G401.6 (cell line): ENCODE measurements around the gene RGS12.
"Not testable (repeated sequence)": the region's sequence is repeated elsewhere in the genome, so short reads cannot be mapped to it uniquely, and the experiment has no call there.

Experiments
- FAIRE-seq: peaks from 2 replicates; lab custom pipeline; 2012; peaks lifted over from hg19 to GRCh38; lab: Jason Lieb, UNC

The RGS12 gene

DNA sequence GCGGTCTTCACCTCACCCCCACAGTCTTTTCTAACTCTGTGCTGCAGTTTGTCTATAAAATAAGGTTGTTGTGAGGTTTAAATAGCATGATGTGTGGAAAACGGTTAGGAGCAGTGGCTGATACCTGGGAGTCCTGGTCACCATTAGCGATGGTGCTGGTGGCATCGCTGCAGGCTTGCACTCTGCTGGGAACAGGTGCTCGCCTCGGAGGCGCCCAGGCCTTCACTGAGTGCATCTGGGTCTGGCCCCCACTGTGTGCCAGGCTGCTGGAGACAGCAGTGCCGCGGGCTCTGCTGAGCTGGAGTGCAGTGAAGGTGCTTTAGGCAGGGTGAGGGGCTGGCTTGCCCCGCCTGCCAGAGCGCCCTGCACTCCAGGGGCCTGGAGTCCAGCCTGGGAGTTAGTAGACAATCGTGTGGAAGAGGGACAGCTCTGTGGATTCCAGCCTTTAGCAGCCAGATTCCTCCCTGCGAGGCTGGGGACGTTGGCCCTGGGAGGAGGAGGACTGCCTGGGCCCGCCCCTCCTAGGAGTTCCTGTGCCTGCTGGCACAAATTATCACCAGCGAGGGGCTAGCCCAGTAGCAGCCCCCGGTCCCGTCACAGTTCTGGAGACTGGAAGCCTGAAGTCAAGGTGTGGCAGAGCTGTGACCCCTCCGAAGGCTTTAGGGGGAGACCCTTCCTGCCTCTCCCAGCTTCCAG, 7.3 kb downstream of the RGS12 start:
- FAIRE-seq = no peak

DNA sequence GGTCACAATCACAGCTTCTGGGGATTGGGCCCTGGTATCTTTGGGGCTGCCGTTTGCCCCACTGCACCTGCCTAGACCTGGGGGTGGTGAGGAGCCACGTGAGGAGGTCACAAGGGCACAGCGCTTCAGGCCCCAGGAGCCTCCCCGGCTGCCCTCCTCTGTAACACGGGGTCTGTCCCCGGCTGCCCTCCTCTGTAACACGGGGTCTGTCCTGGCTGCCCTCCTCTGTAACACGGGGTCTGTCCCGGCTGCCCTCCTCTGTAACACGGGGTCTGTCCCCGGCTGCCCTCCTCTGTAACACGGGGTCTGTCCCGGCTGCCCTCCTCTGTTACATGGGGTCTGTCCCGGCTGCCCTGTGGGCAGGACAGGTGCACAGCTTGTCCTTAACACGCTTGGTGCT, 8.1 kb downstream of the RGS12 start:
- not testable (repeated sequence) for FAIRE-seq

DNA sequence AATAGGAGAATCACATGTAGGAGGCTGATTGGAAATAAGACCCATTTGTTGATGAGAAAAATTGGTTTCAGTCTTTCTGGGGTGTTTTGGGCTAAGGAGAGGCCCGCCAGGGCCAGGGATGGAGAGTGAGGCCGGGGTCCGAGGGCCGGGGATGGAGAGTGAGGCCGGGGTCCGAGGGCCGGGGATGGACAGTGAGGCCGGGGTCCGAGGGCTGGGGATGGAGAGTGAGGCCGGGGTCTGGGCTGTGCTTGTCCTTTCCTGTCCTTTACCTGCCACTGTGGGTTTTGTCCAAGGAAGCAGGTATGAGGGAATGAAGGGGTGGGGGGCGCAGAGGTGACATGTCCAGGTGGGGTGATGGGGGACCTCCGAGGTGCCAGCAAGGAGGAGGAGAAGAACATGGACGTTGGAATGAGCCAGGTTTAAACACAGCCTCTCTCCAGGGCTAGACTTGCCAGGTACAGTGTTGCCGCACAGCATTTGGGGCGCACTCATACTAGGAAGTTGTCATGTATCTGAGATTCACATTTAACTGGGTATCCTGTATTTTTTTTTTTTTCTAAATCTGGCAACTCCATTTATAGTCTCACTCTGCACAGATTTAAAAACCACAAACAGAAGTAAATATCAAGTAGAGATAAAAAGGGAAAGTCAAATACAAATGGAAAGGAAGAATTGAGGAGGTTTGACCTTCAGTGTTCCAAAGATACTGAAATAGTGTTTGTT, 8.8 kb downstream of the RGS12 start:
- no peak for FAIRE-seq

DNA sequence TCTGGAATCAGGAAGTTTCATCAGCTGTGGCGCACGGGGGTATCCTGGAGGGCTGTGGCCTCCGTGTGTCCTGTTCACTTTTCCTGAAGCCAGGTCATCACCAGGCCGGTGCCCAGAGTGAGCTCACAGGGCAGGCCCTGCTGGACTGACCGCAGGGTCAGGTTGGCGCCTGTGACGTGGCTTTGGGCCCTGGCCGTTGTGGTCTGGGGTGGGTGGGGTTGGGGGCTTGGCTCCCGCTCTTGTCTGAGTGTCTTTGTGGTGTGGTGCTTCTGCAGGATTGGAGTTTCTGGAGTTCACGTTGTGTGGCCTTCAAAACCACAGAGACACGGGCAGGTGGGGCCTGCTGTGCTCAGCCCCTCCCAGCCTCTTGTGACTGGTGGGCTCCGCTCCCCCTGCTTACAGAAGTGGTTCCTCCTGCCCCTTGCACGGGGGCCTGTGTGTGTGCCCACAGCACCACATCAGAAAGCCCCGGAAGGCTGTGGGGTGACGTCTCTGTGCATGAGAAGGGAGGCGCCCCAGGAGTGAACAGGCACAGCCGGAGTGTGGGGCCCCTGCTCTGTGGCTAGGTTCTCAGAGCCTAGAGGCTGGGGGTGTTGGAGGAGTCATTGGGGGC, 9.5 kb downstream of the RGS12 start:
- no peak for FAIRE-seq

DNA sequence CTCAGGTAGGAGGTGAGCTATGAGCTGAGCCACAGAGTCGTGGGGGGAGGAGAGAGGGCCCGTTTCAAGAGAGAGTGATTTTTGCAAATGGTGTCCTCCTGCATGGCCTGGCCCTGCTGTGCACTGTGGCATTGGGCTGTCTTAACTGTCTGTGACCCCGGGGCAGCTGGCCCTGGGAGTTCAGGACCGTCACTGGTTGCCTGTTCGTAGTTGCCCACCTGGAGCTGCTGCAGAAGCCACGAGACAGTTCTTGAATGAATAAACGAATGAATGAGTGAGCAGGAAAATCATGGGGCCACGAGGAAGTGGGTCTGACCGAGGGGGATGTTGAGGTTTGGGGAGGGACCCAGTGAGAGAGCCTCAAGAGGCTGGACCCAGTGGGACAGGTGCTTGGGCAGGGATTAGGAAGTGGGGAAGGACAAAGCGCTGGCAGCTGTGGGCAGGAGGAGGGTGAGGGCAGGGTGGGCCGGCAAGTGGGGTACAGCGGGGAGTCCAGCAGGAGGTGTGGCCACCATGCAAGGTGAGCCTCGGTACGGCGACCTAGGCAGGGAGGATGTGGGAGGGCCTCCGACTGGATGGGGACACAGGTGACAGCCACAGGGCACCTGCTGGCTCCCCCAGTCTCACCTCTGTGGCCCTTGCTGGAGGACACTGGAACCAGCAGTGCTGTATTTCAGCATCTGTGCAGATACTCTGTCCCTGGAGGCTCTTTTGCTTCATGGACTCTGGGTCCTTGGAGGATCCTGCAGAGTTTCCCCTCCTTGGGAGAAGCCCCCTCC, 10.2 kb downstream of the RGS12 start:
- FAIRE-seq = no peak

DNA sequence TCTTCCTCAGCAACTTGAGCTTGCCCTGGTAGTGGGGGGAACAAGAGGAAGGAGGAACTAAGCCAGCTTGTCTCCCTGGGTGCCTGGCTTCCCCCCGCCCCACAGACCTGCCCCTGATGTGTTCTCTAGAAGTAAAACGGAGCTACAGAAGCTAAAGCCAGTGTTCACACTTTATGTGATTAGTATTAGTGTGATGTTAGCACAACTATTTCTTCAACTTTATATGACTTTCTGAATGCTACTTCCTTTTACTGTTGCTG, 10.7 kb downstream of the RGS12 start:
- FAIRE-seq = no peak

DNA sequence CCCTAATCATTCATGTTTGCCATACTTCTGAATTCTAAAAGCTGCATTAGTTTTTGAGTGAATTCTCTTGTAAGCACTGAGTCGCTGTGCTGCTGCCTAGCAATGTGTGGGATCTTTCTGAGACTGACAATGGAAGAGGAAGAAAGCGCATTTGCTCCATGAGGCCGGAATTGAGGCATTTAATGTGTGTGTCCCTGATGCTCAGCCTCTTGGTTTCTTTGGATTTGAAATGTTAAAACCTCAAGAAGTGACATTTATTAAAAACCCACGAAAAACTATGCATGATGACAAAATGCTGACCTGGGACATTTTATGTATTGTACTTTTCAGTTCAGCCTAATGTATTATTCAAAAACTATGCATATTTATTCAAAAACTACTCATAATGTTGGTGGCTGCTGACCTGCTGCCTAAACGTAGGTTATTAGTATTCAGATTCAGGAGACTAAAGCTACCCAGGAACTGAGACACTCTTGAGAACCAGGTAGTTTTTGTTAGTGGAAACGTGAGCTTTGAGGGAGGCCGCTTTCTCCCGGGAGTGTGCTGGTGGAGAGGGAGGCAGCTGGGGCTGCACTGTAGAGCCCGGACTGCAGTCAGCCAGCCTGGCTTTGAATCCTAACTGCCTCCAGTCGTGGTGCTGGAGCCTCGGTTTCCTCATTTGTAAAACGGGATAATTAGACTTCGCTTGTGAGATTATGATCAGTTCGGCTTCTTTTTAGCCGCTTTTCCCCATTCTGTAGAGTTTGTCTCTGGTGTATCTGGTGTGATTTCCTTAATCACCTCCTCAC, 11.3 kb downstream of the RGS12 start:
- FAIRE-seq = no peak

DNA sequence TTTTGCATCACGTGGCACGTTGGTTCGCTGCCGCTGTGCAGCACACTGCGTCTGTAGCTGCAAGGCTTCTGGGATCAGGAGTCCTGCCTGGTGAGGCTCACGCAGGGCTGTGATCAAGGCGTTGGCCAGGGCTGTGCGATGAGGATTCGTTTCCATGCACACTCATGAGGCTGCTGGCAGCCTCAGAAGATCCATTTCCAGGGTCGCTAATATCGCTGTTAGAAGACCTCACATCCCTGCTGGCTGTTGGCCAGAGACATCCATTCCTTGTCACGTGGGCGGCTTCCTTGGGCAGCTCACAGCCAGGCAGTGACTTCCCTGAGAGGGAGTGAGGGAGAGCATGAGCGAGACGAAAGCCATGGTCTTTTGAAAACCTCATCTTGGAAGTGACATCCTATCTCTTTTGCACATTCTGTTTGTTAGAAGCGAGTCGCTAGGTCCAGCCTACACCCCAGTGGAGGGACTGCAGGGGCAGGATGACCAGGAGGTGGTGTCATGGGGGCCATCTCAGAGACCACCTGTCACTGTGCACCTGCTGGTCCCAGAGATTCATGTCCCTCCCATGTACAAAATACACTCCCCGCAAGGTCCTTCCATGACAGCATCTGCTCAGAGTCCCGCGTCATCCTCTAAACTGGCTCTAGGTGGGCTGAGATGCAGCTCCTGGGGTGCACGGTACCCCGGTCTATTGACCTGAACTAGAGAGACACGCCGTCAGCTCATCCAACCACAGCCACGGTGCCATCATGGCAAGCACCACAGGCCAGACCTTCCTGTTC, 12.2 kb downstream of the RGS12 start:
- FAIRE-seq = no peak

DNA sequence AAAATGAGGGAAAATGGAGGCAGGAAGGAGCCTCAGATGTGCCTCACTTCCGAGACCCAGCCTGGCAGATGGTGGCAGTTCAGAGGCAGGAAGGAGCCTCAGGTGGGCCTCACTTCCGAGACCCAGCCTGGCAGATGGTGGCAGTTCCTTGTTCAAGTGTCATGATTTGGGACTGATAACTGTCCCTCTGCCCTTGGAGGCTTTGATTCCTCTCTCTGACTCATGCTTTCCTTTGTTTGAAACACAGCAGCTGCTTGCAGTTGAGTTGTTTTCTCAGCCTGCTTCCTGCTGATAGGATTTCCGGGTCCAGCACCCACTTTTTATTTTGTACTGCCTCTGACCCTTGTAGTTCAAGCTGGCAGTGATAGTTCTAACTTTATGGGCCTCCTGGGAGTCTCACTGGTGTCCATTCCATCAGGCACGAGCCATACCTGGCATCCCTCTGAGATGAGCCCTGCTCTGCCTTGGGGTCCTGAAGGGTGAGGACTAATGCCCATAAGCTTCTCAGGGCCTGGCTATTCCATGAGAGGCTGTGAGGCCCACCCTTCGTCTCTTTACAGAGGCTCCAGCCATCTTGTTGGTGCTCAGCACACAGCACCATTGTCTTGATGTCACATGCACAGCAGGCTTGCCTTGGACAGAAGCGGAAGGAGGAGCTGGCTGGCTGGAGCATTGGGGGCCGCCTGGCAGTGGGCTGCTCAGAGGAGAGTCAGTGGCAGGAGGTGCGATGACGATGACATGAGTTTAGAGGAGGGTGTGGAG, 13.0 kb downstream of the RGS12 start:
- no peak for FAIRE-seq

DNA sequence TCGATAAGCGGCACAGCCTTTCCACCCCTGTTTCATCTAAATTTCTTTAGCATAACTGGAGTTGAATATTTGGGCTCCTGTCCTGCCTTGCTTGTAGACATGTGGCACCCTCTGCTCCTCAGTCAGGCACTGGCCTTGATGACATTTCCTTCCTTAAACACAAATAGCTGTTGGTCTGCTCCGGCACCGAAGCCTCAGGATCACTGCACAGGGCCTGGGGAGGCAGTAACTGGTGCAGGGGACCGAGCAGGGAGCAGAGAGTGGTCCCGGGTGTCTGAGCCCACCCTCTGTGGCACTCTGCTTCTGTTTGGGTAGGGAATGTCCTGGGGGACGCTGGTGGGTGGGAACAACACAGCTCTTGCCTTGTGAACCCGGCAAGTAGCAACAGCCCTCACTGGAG, 13.6 kb downstream of the RGS12 start:
- FAIRE-seq = no peak

DNA sequence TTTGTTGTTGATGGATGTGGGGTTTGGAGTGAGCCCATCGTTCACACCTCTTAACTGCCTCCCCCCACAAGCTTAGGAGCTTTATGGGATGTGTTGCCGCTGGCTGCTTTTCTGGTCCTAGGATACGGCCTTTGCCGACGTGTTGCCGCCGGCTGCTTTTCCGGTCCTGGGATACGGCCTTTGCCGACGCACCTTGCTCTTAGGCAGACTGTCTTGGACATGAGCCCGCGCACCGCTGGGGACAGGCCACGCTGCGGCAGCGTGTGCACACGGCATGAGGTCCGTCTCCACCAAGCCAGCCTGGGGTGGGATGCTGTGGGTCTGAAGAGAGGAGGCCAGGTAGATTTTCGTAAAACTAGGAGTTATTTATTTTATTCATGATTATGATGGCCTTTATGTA, 14.2 kb downstream of the RGS12 start:
- no peak for FAIRE-seq

DNA sequence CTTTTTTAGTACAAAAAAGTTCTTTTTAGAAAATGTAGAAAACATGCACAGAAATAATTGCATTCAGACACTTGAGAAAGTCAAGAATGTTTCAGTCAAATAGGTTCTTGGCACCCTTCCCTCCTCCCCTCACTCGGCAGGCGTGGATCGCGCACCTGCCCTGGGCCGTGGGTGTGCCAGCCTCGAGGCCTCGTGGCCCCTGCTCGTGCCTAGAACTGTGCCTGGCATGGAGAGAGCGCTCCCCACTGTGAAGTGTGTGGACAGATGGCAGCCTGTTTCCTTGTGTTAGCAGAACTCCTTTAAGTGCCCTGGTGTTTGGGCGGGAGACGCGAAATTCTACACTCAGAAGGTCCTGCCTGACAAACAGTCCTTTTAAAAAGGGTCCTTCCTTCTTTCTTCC, 14.7 kb downstream of the RGS12 start:
- FAIRE-seq = no peak

DNA sequence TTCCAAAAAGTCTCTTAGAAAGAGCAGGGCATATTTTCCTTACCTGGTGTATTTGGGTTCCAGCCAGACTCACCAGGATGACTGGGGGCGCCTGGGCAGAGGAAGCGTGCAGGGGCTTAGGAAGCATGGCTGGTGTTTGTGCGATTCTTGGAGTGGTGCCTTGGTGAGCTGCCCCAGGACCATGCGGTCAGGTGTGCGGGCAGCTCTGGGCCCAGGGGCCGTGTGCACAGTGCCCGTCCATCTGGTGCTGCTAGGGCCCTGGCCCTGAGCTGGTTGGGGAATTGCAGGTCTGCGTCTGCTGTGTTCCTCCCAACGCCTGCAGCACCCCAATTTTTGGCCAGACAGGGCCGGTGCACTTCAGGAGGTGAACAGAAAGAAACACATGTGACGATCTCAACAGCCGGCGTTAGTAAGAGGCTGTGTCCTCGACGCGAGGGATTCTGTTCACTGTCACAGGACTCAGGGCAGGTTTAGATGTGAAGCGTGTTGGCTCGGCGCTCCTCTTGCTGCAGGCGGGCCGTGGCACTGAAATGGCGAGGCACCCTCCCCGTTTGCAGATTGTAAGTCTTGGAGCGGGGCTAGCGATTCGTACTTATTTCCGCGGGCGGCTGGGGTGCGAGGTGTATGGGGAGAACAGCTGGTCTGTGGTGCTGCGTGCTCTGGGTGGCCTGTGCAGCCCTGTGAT, 15.2 kb downstream of the RGS12 start:
- FAIRE-seq = no peak

DNA sequence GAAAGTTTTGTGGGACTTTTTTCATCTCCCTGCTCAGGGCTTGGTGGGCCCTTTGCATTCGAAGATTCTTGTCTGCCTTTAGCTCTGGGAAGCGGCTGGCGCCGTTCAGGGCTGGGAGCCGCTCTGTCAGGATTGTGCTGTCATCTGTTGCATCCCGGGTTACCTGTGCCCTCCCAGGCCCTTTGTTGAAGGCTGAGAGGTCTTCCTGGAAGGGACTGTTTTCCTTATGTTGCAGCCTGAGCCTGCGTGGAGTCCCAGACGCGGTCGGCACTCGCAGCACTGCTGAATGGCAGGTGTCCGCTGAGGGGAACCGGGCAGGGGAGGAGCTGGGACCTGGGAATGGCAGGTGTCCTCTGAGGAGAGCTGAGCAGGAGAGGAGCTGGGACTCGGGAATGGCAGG, 15.9 kb downstream of the RGS12 start:
- no peak for FAIRE-seq

DNA sequence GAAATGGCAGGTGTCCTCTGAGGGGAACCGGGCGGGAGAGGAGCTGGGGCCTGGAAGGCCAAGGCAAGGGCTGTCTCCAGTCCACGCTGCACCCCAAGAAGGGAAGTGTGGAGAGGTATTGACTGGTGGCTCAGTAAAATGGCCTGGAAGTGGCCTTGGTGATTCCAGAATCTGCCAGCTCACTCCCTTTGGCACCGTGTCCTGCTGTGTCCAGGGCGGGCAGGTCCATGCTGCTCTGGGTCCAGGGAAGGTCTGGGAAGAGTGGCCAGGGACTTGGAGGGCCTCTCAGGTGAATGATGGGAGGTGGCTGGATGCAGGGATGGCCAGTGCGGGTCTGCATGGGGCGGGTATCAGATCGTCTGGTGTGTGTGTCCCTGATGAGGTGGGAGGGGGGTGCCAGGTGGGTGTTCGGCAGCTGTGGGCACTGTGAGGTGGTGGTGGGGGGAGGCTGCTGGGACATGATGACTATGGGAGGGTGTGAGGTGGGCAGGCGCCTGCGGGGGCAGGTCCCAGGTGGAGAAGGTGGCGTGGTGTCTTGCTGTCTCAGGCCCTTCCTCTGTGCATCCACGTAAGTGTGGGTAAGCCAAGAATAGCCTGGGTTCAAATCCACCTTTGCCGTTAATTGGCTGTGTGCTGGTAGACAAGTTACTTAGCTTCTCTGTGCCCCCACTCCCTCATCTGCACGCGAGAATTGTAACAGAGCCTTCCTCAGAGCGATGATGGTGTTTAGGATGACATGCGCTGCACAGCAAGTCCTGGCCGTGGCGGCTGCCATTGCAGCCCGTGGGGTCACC, 17.7 kb downstream of the RGS12 start:
- FAIRE-seq = no peak

DNA sequence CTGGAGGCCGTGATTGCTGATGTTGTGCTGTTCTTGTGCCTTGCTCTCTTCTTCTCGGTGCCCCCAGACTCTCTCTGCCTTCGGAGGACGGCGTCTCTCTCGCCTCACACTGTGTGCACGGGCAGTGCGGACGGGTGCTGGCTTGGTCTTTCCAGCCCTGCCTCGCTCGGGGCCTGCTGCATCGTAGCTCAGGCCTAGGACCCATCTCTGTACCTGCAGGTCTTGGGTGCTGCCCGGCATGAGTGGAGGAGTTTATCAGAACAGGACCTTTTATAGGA, 18.2 kb downstream of the RGS12 start:
- no peak for FAIRE-seq

DNA sequence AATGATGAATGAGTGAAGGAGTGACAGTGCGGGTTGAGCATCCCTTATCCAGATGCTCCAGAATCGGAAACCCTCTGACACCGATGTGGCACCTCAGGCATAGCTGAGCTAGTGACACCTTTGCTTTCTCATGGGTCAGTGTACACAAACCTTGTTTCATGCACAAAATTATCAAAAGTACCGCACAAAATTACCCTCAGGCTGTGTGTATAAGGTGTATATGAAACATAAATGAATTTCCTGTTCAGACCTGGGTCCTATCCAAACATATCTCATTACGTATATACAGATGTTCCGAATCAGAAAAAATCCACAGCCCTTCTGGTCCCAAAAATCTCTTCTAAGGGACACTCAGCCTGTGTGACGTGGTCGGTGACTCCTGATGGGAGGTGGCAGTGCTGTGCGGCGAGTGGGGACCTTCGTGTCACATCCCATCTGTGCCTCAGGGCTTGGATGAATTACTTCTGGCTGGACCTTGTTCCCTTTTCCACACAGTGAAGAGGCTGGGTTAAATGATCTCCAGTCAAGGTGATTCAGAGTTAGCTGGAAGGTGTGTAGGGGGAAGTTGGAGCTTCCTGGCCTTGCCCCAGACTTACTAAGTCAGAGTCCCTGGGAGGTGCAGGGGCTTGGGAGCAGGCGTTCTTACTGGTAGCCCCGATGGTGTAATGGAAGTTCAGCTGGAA, 18.8 kb downstream of the RGS12 start:
- FAIRE-seq = no peak

DNA sequence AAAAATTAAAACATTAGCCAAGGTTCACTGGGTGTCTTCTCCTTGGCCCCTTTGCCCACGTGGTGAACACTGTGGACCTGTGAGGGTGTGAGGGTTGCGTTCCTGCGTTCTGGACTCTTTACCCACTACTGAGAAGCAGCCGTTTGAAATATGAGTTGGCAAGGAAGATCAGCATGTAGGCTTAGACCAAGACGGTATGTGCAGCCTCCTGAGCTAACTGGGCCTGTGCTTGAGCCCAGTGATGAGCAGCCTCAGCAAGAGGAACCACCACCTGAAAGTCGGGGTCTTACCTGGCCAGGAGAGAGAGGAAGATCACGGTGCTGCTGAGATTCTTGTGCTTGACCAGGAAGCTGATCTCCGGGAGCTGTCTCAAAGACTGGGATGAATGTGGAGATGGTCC, 19.5 kb downstream of the RGS12 start:
- no peak for FAIRE-seq

DNA sequence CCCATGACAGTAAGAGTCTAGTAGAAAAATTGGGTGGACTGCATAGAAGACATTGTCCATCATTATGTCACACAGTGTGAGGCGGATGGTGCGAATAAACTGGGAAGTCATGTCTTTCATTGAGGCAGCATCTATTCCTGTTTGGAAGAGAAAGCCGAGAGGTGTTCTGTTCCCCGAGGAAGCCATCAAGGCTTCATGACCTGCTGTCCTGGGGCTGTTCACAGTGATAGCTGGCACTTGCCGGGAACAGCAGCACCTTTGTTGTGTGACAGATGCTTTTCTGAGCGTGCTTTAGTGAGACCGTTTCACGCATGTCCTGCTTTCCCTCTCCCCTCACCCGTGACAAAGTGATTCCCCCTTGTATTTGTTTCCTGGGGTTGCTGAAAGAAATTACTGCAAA, 20.3 kb downstream of the RGS12 start:
- no peak for FAIRE-seq
